Fibroblast of the aortic adventitia (primary cell): ENCODE data around the gene SCYGR7. TPM values are rescaled to one million over a fixed set of nuclear protein-coding genes. Genes with fewer than 3 reads are reported as not detected.
A peak's percentile ranks its signal among the peaks of the same experiment; 100 is the strongest.
"Not testable (repeated sequence)": the region's sequence is repeated elsewhere in the genome, so short reads cannot be mapped to it uniquely, and the experiment has no call there.

Experiments used
- DNase-seq: peaks from one replicate; pipeline ENCODE4 v3.0.0-alpha.2; 2010; ENCODE audit warnings: low read depth
- H3K4me3 ChIP-seq: 2 replicates; pipeline ENCODE4 v1.5.1; 2011; ENCODE audit warnings: low read depth, mild to moderate bottlenecking, control low read depth, low read length, moderate library complexity
- total RNA-seq: library from RNA; depleted of rRNA; stranded (reverse); fragments of >200 nt; gene quantifications from 2 replicates; pipeline ENCODE4 v1.2.3, GENCODE V29; 2012; ENCODE audit warnings: low replicate concordance
- TF ChIP-seq, protein P1 (sequence below): IDR thresholded peaks from 2 replicates; pipeline ENCODE4 v1.5.1; 2011; ENCODE audit warnings: mild to moderate bottlenecking, low read length, control low read depth, inconsistent platforms; ENCODE audit not compliant: insufficient read depth

The SCYGR7 gene
- total RNA-seq, 1 donor = not detected

GRCh38 chr2:227745594-227745993, 17.5 kb downstream of the SCYGR7 start, which contains the start of gene SCYGR8:
SCYGR8 (plus strand) TSS chr2:227745894; CDS start chr2:227745894, 0 bp downstream.
- DNase-seq = no peak
- TF ChIP-seq, protein P1, sequence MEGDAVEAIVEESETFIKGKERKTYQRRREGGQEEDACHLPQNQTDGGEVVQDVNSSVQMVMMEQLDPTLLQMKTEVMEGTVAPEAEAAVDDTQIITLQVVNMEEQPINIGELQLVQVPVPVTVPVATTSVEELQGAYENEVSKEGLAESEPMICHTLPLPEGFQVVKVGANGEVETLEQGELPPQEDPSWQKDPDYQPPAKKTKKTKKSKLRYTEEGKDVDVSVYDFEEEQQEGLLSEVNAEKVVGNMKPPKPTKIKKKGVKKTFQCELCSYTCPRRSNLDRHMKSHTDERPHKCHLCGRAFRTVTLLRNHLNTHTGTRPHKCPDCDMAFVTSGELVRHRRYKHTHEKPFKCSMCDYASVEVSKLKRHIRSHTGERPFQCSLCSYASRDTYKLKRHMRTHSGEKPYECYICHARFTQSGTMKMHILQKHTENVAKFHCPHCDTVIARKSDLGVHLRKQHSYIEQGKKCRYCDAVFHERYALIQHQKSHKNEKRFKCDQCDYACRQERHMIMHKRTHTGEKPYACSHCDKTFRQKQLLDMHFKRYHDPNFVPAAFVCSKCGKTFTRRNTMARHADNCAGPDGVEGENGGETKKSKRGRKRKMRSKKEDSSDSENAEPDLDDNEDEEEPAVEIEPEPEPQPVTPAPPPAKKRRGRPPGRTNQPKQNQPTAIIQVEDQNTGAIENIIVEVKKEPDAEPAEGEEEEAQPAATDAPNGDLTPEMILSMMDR = no peak
- H3K4me3 ChIP-seq = no peak within 1 kb of the TSS

DNA sequence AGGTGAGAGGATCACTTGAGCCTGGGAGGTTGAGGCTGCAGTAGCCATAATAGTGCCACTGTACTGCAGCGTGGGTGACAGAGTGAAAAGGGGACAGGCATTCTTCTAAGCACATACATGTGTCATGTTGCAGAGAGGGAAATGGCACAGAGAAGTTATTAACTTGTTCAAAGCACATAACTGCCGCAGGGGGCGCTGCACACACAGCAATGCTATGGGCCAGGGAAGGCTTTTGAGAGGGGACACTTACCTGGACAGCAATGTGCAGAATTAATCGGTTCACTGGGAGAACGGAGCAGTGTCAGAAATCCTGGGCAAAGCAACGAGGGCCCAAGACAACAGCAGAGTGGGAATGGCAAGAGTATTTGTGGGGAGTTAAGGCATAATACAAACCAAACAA, 19.9 kb downstream of the SCYGR7 start:
- DNase-seq = no peak
- TF ChIP-seq, protein P1 = no peak
- no peak overlapping the region for H3K4me3 ChIP-seq

GRCh38 chr2:227756261-227756660, 28.1 kb downstream of the SCYGR7 start:
- not testable (repeated sequence) for DNase-seq, H3K4me3 ChIP-seq

DNA sequence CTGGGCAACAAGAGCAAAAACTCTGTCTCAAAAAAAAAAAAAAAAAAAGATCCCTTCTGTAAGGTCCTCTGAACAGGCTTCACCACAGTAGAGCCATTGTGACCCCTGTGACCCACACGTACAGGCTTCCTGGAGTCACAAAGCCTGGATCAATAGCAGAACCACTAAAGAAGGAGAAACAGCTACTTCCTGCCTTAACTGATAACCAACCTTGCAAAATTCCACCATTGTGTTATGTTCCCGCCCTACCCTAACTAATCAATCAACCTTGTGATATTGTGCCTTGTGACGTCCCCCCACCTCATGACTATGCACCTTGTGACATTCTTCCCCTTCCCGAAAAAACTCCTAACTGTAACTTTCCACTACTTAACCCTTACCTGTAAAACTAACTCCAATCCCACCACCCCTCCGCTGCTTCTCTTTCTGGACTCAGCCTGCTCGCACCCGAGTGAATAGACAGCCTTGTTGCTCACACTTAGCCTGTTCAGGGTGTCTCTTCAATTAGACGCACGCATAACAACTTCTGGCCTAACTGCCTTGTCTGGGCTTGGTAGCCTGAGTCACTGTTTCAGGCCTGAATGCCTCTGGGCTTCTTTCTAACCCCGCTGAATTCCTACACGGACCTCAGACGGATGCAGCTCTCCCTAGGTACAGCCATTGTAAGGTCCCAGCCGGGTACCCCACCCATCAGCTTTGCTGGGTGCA, 31.4 kb downstream of the SCYGR7 start:
- DNase-seq = no peak
- no peak overlapping the region for H3K4me3 ChIP-seq
- TF ChIP-seq, protein P1 = no peak

DNA sequence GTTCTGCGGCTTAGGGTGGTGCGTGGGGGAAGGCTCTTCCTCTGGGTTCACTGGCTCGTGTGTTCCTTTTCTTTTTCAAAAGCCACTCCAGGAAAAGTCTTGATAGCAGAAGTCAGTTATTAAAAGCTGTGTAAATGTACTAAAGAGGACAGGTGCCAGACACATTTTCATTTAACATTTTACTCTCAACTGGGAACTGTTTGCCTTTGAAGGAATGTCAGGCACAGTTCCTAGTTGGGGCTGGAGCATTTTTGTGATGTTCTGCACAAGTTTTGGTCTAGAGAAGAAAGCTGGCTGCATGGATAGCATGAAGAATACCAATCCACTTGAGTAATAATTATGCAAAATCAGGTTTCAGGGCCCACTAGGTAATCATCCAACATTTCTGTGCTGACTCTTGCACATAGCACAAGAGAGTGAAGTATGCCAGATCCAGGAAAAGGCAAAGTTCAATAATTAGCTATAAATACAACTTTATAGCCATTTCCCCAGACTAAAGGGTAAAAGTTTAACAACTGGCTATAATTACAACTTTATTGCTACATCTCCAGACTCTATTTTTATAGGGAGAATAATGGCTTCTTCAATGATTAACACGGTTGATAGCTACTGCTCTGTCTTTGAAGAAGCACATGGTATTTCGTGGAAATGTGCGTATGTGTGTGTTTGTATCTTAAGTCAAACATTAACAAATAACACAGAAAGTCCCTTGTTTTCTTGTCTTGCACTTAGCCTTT, 33.8 kb downstream of the SCYGR7 start:
- DNase-seq = peak; percentile 42
- H3K4me3 ChIP-seq = no peak overlapping the region
- TF ChIP-seq, protein P1 = no peak

GRCh38 chr2:227765788-227766372, 37.7 kb downstream of the SCYGR7 start:
- DNase-seq = no peak
- no peak overlapping the region for H3K4me3 ChIP-seq
- TF ChIP-seq, protein P1 = no peak

DNA sequence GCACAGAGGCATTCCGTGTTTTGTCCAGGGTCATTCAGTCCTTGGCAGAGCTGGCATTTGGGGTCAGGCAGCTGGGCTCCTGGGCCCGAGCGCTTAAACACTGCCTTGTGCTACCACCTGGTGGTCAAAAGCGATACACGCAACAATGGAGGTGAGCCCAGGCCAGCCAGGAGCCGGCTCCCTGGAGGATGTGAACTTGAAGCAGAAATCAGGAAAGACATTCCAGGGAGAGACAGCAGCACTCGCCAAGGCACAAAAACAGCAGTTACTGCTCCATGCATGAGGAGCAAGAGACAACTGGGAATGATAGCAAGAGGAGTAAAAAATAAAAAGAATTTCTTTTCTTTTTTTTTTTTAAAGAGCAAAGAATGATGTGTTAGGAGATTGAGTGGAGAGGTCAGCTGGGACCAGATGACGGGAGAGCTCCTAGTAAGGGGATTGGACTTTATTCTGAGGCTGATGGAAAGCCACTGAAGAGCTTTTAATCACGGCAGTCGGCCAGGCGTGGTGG, 38.3 kb downstream of the SCYGR7 start:
- TF ChIP-seq, protein P1 = peak; percentile 84
- DNase-seq = peak; percentile 83
- no peak overlapping the region for H3K4me3 ChIP-seq
